Panc1 (cell line): ENCODE data around the gene CNN3. TPM values are rescaled to one million over a fixed set of nuclear protein-coding genes. Genes with fewer than 3 reads are reported as not detected.

Experiments used
- ATAC-seq: fragments of 200-7000 bp; cut with Tn5 transposase; 2 replicates; pipeline ENCODE4 v1.9.1; 2020; ENCODE audit warnings: mild to moderate bottlenecking, moderate library complexity
- BruUV-seq: library from RNA; stranded (reverse); fragments of 400-500 nt; replicated peaks from 2 replicates; lab custom pipeline; 2021; lab: Mats Ljungman, UMichigan
- CTCF ChIA-PET: fragments of 300-600 bp; sonication (Branson Sonifier 250); formaldehyde crosslinking; loops from one replicate; lab custom pipeline; 2022; ENCODE audit warnings: antibody characterized with exemption; lab: Charles Lee
- POLR2A ChIA-PET: fragments of 300-600 bp; sonication (Branson Sonifier 250); formaldehyde crosslinking; loops from one replicate; lab custom pipeline; 2022; ENCODE audit warnings: antibody characterized with exemption; lab: Charles Lee
- DNase-seq: peaks from one replicate; pipeline ENCODE4 v3.0.0-alpha.2; 2010; ENCODE audit warnings: low read depth, low spot score
- H3K27ac ChIP-seq: 2 replicates; pipeline ENCODE4 v1.5.1; 2011; ENCODE audit warnings: mild to moderate bottlenecking, low read length, inconsistent platforms
- H3K27me3 ChIP-seq: fragments of 200-500 bp; sonication (Bioruptor generic); 2 replicates; pipeline ENCODE4 v1.6.0; 2014; ENCODE audit warnings: low read length, inconsistent platforms; ENCODE audit not compliant: control insufficient read depth, insufficient read depth
- H3K36me3 ChIP-seq: fragments of 200-500 bp; sonication (Bioruptor generic); 2 replicates; pipeline ENCODE4 v1.5.1; 2014; ENCODE audit warnings: inconsistent platforms, mild to moderate bottlenecking, low read length, moderate library complexity; ENCODE audit not compliant: control insufficient read depth, insufficient read depth
- H3K4me1 ChIP-seq: 2 replicates; pipeline ENCODE4 v1.5.1; 2011; ENCODE audit warnings: inconsistent platforms, mild to moderate bottlenecking, low read length, moderate library complexity; ENCODE audit not compliant: control insufficient read depth, insufficient read depth
- H3K4me3 ChIP-seq, 2 experiments: 2 replicates each; pipeline ENCODE4 v1.5.1; 2011 to 2012; ENCODE audit warnings: low read depth in 2 of 2, low read length in 2 of 2, mild to moderate bottlenecking in 2 of 2, inconsistent platforms in 1 of 2, moderate library complexity in 1 of 2
- H3K9me3 ChIP-seq: fragments of 200-500 bp; sonication (Bioruptor generic); 2 replicates; pipeline ENCODE4 v1.5.1; 2014; ENCODE audit warnings: low read depth, mild to moderate bottlenecking, inconsistent platforms, low read length, moderate library complexity; ENCODE audit not compliant: control insufficient read depth, insufficient read depth
- CTCF ChIP-seq: fragments of 450-650 bp; IDR thresholded peaks from 2 replicates; pipeline ENCODE4 v1.5.1; 2017; ENCODE audit warnings: mild to moderate bottlenecking
- POLR2AphosphoS5 ChIP-seq: IDR thresholded peaks from 2 replicates; pipeline ENCODE4 v1.6.1; 2012; ENCODE audit warnings: mild to moderate bottlenecking, low read depth, low read length, moderate library complexity
- SIN3A ChIP-seq: IDR thresholded peaks from 2 replicates; pipeline ENCODE4 v1.6.1; 2012; ENCODE audit warnings: low read depth, mild to moderate bottlenecking, low read length, moderate library complexity, borderline replicate concordance; ENCODE audit not compliant: insufficient read depth
- TCF7L2 ChIP-seq: IDR thresholded peaks from 2 replicates; pipeline ENCODE4 v1.6.1; 2011; ENCODE audit warnings: mild to moderate bottlenecking, low read depth, low read length, inconsistent platforms
- in situ Hi-C: cut with HindIII; loops from 2 replicates; pipeline ENCODE4 v1.10.0; 2016; ENCODE audit warnings: low sequenced_read_pairs, low pct_unique_long_range_greater_than_20kb
- intact Hi-C: fragments of 100-400 bp; cut with micrococcal nuclease; formaldehyde crosslinking; loops from one replicate; pipeline ENCODE4 v1.10.0; 2022; ENCODE audit not compliant: unreplicated experiment
- total RNA-seq: library from RNA; stranded (reverse); gene quantifications from one replicate; pipeline ENCODE4 v1.2.1, GENCODE V29; 2021; ENCODE audit not compliant: unreplicated experiment
- TF ChIP-seq, protein P1 (sequence below), 2 experiments: IDR thresholded peaks; 2 replicates each; pipeline ENCODE4 v1.6.1; 2011 to 2012; ENCODE audit warnings: low read depth in 2 of 2, control low read depth in 1 of 2, low read length in 1 of 2, mild to moderate bottlenecking in 1 of 2, moderate library complexity in 1 of 2; ENCODE audit not compliant: insufficient read depth in 1 of 2

The CNN3 gene
- total RNA-seq, 1 experiment from 2014 or later: 72.3 TPM

GRCh38 chr1:94855307-94855700 lies 71.6 kb downstream of the CNN3 start:
- 0 out of 2 replicates have a peak, but pooled peaks have one; percentile 17 for ATAC-seq
- H3K9me3 ChIP-seq: no peaks in the 10 kb centered on the region
- H3K27me3 ChIP-seq: no peaks in the 10 kb centered on the region
- DNase-seq: no peak
- no peak overlapping the region for H3K27ac ChIP-seq
- in situ Hi-C loops: no loop called here
- POLR2A ChIA-PET: no interaction called here
- H3K4me3 ChIP-seq: peak overlapping the region in 1 of 2 experiments; percentile 61; a peak in 1 of 4 replicates
- BruUV-seq: no TSS peak
- H3K4me1 ChIP-seq: no peaks in the 10 kb centered on the region
- CTCF ChIA-PET: interaction anchor here (0.6 to 2.0 kb wide), 3 partner anchors 18 to 378 kb away, joined by 3 to 40 read pairs (median 4); partner anchors contain the start of gene RWDD3
- no peaks in the 10 kb centered on the region for H3K36me3 ChIP-seq
- TF ChIP-seq CTCF (no peak), SIN3A (no peak), TCF7L2 (no peak), POLR2AphosphoS5 (no peak)
- TF ChIP-seq, protein P1, sequence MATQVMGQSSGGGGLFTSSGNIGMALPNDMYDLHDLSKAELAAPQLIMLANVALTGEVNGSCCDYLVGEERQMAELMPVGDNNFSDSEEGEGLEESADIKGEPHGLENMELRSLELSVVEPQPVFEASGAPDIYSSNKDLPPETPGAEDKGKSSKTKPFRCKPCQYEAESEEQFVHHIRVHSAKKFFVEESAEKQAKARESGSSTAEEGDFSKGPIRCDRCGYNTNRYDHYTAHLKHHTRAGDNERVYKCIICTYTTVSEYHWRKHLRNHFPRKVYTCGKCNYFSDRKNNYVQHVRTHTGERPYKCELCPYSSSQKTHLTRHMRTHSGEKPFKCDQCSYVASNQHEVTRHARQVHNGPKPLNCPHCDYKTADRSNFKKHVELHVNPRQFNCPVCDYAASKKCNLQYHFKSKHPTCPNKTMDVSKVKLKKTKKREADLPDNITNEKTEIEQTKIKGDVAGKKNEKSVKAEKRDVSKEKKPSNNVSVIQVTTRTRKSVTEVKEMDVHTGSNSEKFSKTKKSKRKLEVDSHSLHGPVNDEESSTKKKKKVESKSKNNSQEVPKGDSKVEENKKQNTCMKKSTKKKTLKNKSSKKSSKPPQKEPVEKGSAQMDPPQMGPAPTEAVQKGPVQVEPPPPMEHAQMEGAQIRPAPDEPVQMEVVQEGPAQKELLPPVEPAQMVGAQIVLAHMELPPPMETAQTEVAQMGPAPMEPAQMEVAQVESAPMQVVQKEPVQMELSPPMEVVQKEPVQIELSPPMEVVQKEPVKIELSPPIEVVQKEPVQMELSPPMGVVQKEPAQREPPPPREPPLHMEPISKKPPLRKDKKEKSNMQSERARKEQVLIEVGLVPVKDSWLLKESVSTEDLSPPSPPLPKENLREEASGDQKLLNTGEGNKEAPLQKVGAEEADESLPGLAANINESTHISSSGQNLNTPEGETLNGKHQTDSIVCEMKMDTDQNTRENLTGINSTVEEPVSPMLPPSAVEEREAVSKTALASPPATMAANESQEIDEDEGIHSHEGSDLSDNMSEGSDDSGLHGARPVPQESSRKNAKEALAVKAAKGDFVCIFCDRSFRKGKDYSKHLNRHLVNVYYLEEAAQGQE (IDR thresholded peaks at IDR 0.05; ENCODE audit: insufficient read depth in 1 of 2, low read depth in 2 of 2, low read length in 1 of 2): no peak
- intact Hi-C loops: loop anchor here (2.0 kb wide), 1 partner anchor 187 kb away; no protein-coding TSS in a partner anchor

- CTCF ChIA-PET: interaction anchor here (0.6 to 2.0 kb wide), 7 partner anchors 17 to 379 kb away, joined by 3 to 40 read pairs (median 5); partner anchors contain the start of genes ALG14, RWDD3 and TLCD4
- DNase-seq: peak; percentile 70
- in situ Hi-C loops: no loop called here
Measured at GRCh38 chr1:94854458-94855306, 72.2 kb downstream of the CNN3 start.

More at GRCh38 chr1:94854458-94855306, 72.2 kb downstream of the CNN3 start:
- H3K27me3 ChIP-seq: no peaks in the 10 kb centered on the region
- BruUV-seq: no TSS peak
- H3K4me3 ChIP-seq: peak overlapping the region; percentile 38 to 61
- intact Hi-C loops: loop anchor here (2.0 kb wide), 1 partner anchor 188 kb away; no protein-coding TSS in a partner anchor
- POLR2A ChIA-PET: no interaction called here
- H3K36me3 ChIP-seq: no peaks in the 10 kb centered on the region
- H3K9me3 ChIP-seq: no peaks in the 10 kb centered on the region
- H3K4me1 ChIP-seq: no peaks in the 10 kb centered on the region
- peak; percentile 98 for ATAC-seq
- H3K27ac ChIP-seq: no peak overlapping the region
- TF ChIP-seq, protein P1 (IDR thresholded peaks at IDR 0.05; ENCODE audit: insufficient read depth in 1 of 2, low read depth in 2 of 2, low read length in 1 of 2): no peak
- TF ChIP-seq TCF7L2 (no peak), POLR2AphosphoS5 (no peak), CTCF (peak; percentile 83)
